Activated B cell treated with CpG ODN at 0.5 μM for 24 hours (primary cell): ENCODE results near the gene CC2D2A. TPM values are rescaled to one million over a fixed set of nuclear protein-coding genes. Genes with fewer than 3 reads are reported as not detected.
"Not testable (repeated sequence)": the region's sequence is repeated elsewhere in the genome, so short reads cannot be mapped to it uniquely, and the experiment has no call there.

Experiments
- ATAC-seq: fragments of 200-7000 bp; cut with Tn5 transposase; one replicate; pipeline ENCODE4 v1.10.0; 2021; ENCODE audit warnings: low read depth, mild to moderate bottlenecking, moderate library complexity
- CTCF ChIA-PET: fragments of 350-600 bp; sonication (Branson Sonifier 250); formaldehyde crosslinking; loops from one replicate; lab custom pipeline; 2021; ENCODE audit warnings: antibody characterized with exemption; lab: Charles Lee
- POLR2A ChIA-PET: fragments of 350-600 bp; sonication (Branson Sonifier 250); formaldehyde crosslinking; loops from one replicate; lab custom pipeline; 2021; ENCODE audit warnings: antibody characterized with exemption; lab: Charles Lee
- DNase-seq: peaks from one replicate; pipeline ENCODE4 v3.0.0; 2022
- H3K27ac Mint-ChIP-seq: one replicate; pipeline ENCODE4 v1.8.0; 2020; ENCODE audit warnings: mixed read lengths
- H3K27me3 Mint-ChIP-seq: one replicate; pipeline ENCODE4 v1.8.0; 2021; ENCODE audit warnings: mixed read lengths
- H3K36me3 Mint-ChIP-seq: one replicate; pipeline ENCODE4 v1.8.0; 2021; ENCODE audit warnings: low read depth, mixed read lengths
- H3K4me1 Mint-ChIP-seq: one replicate; pipeline ENCODE4 v1.8.0; 2021; ENCODE audit warnings: mixed read lengths
- H3K4me3 Mint-ChIP-seq: one replicate; pipeline ENCODE4 v1.8.0; 2020; ENCODE audit warnings: mild to moderate bottlenecking, mixed read lengths
- H3K9me3 Mint-ChIP-seq: one replicate; pipeline ENCODE4 v1.8.0; 2020; ENCODE audit warnings: mixed read lengths
- intact Hi-C: fragments of 100-400 bp; cut with micrococcal nuclease; formaldehyde crosslinking; loops from one replicate; pipeline ENCODE4 v1.15.1; 2024
- total RNA-seq: library from RNA; stranded (reverse); gene quantifications from 2 replicates; pipeline ENCODE4 v1.2.3, GENCODE V29; 2022
- TF ChIP-seq, protein P1 (sequence below): fragments of 200-600 bp; IDR thresholded peaks from one replicate; pipeline ENCODE4 v1.8.0; 2022; ENCODE audit warnings: antibody characterized with exemption, mild to moderate bottlenecking

The CC2D2A gene
- total RNA-seq, 1 donor from 2014 or later, result not detected

DNA sequence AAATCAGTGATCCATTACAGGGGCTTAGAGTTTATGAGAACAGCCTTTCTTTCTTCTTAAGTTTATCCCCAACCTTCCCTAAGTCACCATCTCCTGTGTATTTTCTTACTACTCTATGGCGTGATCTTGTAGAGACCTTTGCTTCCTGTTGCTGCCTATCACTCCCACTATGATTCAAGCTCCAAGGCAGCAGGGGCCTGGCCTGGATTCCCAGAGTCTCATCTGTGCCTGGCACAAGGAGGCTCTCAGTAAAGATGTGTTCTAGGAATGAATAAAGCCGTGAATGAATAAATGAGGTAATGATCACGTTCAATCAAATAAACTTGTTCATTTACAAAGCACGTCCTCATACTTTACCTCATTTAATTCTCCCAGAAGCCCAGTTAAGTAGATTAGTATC, 45.4 kb downstream of the CC2D2A start:
- ATAC-seq (no peak), DNase-seq (no peak)
- H3K4me1 Mint-ChIP-seq, result no peaks in the 10 kb centered on the region
- H3K36me3 Mint-ChIP-seq, result no peaks in the 10 kb centered on the region
- intact Hi-C loops, result no loop called here
- H3K4me3 Mint-ChIP-seq, result no peak overlapping the region
- TF ChIP-seq, protein P1, sequence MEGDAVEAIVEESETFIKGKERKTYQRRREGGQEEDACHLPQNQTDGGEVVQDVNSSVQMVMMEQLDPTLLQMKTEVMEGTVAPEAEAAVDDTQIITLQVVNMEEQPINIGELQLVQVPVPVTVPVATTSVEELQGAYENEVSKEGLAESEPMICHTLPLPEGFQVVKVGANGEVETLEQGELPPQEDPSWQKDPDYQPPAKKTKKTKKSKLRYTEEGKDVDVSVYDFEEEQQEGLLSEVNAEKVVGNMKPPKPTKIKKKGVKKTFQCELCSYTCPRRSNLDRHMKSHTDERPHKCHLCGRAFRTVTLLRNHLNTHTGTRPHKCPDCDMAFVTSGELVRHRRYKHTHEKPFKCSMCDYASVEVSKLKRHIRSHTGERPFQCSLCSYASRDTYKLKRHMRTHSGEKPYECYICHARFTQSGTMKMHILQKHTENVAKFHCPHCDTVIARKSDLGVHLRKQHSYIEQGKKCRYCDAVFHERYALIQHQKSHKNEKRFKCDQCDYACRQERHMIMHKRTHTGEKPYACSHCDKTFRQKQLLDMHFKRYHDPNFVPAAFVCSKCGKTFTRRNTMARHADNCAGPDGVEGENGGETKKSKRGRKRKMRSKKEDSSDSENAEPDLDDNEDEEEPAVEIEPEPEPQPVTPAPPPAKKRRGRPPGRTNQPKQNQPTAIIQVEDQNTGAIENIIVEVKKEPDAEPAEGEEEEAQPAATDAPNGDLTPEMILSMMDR, result no peak
- peaks cover 4% of the 10 kb centered on the region for H3K9me3 Mint-ChIP-seq
- no peak overlapping the region for H3K27ac Mint-ChIP-seq
- no peaks in the 10 kb centered on the region for H3K27me3 Mint-ChIP-seq
- ChIA-PET POLR2A (no interaction called here), CTCF (no interaction called here)

DNA sequence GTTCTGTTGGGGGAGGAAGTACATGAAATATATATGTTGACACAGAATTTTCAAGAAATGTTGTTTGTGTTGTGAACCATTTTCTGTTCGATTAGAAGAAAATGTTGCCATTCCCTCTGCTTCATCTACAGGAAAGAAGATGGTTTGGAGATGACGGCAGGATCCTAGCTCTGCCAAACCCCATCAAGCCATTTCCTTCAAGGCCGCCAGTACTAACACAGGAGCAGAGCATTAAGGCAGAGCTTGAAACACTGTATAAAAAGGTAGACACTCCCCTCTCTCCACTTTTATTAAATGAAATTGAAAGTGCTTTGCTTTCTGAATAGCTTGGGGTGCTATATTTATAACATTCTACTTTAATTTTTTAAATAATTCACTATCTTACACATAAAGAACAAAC, 46.8 kb downstream of the CC2D2A start:
- no peak for ATAC-seq
- Mint-ChIP-seq H3K4me3 (no peak overlapping the region), H3K36me3 (no peaks in the 10 kb centered on the region), H3K27ac (no peak overlapping the region), H3K4me1 (no peaks in the 10 kb centered on the region), H3K9me3 (peaks cover 4% of the 10 kb centered on the region), H3K27me3 (no peaks in the 10 kb centered on the region)
- CTCF ChIA-PET, result no interaction called here
- TF ChIP-seq, protein P1, result no peak
- intact Hi-C loops, result no loop called here
- no peak for DNase-seq
- POLR2A ChIA-PET, result no interaction called here

DNA sequence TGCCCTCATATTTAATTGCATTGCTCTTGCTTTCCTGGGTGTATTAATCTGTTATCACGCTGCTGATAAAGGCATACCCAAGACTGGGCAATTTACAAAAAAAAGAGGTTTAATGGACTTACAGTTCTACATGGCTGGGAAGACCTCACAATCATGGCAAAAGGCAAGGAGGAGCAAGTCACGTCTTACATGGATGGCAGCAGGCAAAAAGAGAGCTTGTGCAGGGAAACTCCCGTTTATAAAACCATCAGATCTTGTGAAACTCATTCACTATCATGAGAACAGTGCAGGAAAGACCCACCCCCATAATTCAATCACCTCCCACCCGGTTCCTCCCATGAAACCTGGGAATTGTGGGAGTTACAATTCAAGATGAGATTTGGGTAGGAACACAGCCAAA, 48.0 kb downstream of the CC2D2A start:
- ATAC-seq, H3K27me3 Mint-ChIP-seq, H3K4me1 Mint-ChIP-seq, intact Hi-C loops, CTCF ChIA-PET, H3K27ac Mint-ChIP-seq, H3K9me3 Mint-ChIP-seq, H3K36me3 Mint-ChIP-seq, POLR2A ChIA-PET, DNase-seq, H3K4me3 Mint-ChIP-seq: not testable (repeated sequence)

DNA sequence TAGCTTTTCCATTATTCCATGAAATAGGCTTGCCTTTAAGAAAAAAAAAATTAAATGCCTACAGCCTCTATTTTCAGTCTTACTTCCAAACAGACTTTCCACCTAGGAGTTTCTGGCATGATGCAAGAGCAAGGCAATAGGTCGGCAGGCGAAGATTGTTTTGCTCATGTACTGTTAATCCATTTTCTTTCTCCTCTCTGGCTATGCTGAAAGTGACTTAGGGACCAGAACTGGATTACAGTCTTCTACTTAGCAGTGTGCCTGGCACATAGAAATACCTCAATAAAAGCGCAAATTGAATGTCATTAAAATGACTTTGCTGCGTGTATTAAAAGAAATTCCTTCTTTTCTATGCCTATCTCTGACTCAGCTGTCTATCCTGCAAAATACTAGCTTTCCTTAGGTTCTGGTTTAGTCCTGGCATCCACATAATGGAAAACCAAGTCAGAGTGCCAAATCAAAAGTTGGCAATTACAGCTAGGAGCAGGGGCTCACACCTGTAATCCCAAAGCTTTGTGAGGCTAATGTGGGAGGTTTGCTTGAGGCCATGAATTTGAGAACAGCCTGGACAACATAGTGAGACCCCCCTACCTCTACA, 51.9 kb downstream of the CC2D2A start:
- no peak overlapping the region for H3K27ac Mint-ChIP-seq
- TF ChIP-seq, protein P1, result no peak
- ATAC-seq (no peak), DNase-seq (no peak)
- POLR2A ChIA-PET, result no interaction called here
- intact Hi-C loops, result no loop called here
- H3K4me3 Mint-ChIP-seq, result no peak overlapping the region
- H3K9me3 Mint-ChIP-seq, result peaks cover 4% of the 10 kb centered on the region
- H3K4me1 Mint-ChIP-seq, result no peaks in the 10 kb centered on the region
- no peaks in the 10 kb centered on the region for H3K36me3 Mint-ChIP-seq
- CTCF ChIA-PET, result no interaction called here
- no peaks in the 10 kb centered on the region for H3K27me3 Mint-ChIP-seq

DNA sequence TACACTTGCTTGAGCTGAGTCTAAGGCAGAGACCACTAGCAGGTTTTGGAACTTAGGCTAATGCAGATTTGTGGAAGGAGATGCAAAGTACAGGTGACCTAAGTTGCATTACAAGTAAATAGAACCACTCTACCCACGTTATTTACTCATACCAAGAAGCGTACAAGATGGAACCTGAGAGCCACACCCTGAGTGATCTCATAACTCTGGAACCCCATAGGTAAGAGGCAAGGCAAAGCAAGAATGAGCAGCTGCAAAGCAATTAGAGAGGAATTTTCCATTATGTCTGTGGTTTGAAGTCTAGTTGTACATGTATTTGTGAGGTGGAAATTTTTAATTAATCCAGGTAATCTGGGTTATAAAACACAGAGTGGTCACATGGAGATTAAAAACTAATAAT, 55.4 kb downstream of the CC2D2A start:
- Mint-ChIP-seq H3K4me1 (no peaks in the 10 kb centered on the region), H3K27me3 (no peaks in the 10 kb centered on the region), H3K27ac (no peak overlapping the region), H3K4me3 (no peak overlapping the region), H3K9me3 (no peaks in the 10 kb centered on the region), H3K36me3 (no peaks in the 10 kb centered on the region)
- ATAC-seq, result no peak
- POLR2A ChIA-PET, result no interaction called here
- no peak for DNase-seq
- CTCF ChIA-PET, result no interaction called here
- intact Hi-C loops, result no loop called here
- TF ChIP-seq, protein P1, result no peak
